Endometrium (tissue), 2 donors: ENCODE data around the gene GPNMB.

Source experiments
- FAIRE-seq: peaks from 2 replicates; lab custom pipeline; 2012; peaks lifted over from hg19 to GRCh38; lab: Jason Lieb, UNC
- donor health status: control.
- donor health status: control.

The GPNMB gene

GRCh38 chr7:23230641-23231101 lies 15.9 kb upstream of the GPNMB start:
- no peak for FAIRE-seq

GRCh38 chr7:23232966-23233365 lies 13.6 kb upstream of the GPNMB start:
- no peak for FAIRE-seq

DNA sequence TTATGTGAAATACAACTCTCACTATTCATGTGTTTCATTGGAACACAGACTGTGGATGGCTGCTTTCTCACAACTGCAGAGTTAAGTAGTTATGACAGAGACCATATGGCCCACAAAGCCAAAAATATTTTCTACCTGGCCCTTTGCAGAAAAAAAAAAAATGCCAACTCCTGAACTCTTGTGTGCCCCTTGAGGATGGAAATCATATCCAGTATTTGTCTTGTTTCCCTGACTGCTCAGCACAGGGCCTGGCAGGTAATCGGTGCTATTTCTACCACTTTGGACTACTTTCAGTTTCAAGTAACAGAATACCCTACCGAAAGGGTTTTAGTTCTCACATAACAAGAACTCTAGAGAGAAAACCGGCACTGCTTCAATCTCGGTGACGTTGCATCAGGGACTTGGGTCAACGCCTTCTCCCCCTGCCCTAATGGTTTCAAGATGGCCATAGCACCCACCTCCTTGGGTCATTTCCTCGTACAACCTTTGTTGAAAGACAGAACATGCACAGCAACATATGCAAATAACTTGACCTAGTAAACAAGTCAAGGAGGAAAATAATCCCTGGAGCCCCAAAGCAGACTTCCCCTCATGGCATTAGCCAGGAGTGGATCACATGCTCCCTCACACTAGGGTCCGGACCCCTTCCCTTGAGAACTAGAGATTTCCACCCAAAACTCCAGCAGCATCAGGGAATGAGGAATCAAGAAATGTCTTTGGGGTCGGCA lies 11.8 kb upstream of the GPNMB start:
- no peak for FAIRE-seq

- no peak for FAIRE-seq
Observed at GRCh38 chr7:23235813-23236221, 10.8 kb upstream of the GPNMB start.

- no peak for FAIRE-seq
Observed at GRCh38 chr7:23237000-23237399, 9.6 kb upstream of the GPNMB start.

DNA sequence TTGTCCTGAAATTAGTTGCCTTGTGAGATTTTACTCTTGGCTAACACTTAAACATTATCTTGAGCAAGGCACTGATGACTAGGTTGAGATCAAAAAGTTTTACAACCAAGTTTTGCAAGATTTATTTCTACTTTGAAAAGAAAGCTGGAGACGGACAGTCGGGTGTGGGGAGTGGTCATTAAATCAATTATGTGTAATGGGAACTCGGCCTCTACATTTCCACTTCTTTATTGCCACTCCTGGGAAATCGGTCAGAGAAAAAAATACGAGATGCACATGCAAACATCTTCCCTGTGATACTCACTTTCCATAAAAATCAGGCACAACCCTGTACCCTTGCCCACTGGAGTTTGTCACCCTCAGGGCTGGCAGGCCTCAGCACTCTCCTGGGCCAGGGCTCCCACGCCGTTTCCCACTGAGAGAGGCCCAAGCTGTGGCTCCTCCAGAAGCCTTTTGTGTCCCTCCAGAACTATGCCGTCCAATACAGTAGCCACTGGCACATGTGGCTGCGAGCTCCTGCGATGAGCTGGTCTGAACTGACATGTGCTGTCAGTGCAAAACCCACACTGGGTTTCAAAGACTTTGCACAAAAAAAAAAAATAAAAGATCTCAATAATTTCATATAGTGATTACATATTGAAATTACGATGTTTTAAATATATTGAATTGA lies 7.5 kb upstream of the GPNMB start:
- FAIRE-seq: no peak

- FAIRE-seq: no peak
Observed at GRCh38 chr7:23239698-23240097, 6.9 kb upstream of the GPNMB start.

GRCh38 chr7:23242321-23242720 lies 4.3 kb upstream of the GPNMB start:
- FAIRE-seq: no peak

DNA sequence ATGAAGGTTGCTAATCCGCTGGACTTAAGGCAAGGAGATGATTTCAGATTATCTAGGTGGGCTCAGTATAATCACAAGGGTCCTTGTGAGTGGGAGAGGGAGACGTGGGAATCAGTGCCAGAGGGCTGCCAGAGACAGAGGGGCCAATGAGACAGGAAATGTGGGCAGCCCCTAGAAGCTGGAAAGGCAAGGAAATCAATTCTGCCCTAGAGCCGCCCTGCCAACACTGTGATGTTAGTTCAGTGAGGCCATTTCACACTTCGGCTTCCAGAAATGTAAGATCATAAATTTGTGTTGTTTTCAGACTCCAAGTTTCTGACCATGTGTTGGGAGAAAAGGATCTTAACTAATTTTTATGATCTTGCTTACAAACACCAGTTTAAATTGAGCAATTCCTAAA lies 3.6 kb upstream of the GPNMB start:
- FAIRE-seq: peak; percentile 39

- FAIRE-seq: no peak
Observed at GRCh38 chr7:23247046-23247602, 549 bp downstream of the GPNMB start.

- FAIRE-seq: no peak
Observed at GRCh38 chr7:23247603-23248335, 1.2 kb downstream of the GPNMB start.

- FAIRE-seq: no peak
Observed at GRCh38 chr7:23249486-23249885, 2.9 kb downstream of the GPNMB start.

- FAIRE-seq: no peak
Observed at GRCh38 chr7:23254051-23254681, 7.6 kb downstream of the GPNMB start.

DNA sequence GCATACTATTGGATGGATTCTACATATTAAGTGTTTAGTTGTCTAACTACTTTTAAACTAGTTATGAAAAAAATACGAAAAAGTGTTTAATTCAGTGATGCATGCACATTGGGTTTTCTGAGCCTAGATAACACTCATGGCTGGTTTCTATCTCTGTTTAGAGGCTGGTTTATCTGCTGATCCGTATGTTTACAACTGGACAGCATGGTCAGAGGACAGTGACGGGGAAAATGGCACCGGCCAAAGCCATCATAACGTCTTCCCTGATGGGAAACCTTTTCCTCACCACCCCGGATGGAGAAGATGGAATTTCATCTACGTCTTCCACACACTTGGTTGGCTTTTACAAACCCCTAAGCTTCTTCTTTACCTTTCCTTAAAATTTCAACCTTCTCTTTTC lies 10.2 kb downstream of the GPNMB start:
- no peak for FAIRE-seq

DNA sequence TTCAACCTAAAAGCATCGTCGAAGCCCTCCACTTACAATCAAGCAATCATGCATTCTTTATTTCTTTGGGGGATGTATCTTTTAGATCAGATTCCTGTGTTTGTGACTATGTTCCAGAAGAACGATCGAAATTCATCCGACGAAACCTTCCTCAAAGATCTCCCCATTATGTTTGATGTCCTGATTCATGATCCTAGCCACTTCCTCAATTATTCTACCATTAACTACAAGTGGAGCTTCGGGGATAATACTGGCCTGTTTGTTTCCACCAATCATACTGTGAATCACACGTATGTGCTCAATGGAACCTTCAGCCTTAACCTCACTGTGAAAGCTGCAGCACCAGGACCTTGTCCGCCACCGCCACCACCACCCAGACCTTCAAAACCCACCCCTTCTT lies 13.8 kb downstream of the GPNMB start:
- no peak for FAIRE-seq

GRCh38 chr7:23261843-23262452 lies 15.4 kb downstream of the GPNMB start:
- FAIRE-seq: no peak

- FAIRE-seq: no peak
Observed at GRCh38 chr7:23264916-23265458, 18.4 kb downstream of the GPNMB start.

- no peak for FAIRE-seq
Observed at GRCh38 chr7:23266918-23267317, 20.3 kb downstream of the GPNMB start.

DNA sequence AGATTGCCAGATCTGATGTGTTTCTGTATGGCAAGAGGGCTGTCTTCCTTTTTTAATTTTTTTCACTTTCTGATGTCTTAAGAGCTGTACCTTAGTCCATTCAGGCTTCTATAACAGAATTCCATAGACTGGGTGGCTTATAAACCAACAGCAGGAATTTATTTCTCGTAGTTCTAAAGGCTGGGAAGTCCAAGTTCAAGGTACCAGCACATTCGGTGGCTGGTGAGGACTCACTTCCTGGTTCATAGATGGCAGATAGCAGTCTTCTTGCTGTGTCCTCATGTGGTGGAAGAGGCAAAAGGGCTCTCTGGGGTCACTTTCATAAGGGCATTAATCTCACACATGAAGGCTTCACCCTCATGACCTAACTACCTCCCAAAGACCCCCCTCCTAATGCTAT lies 20.8 kb downstream of the GPNMB start:
- no peak for FAIRE-seq

GRCh38 chr7:23268167-23268566 lies 21.6 kb downstream of the GPNMB start:
- FAIRE-seq: no peak

- no peak for FAIRE-seq
Observed at GRCh38 chr7:23268746-23269145, 22.2 kb downstream of the GPNMB start.

- FAIRE-seq: no peak
Observed at GRCh38 chr7:23272275-23272674, 25.7 kb downstream of the GPNMB start.
